ENCODE measurements around the gene NEDD4.
"Not testable (repeated sequence)": the region's sequence is repeated elsewhere in the genome, so short reads cannot be mapped to it uniquely, and the experiment has no call there.

- not testable (repeated sequence) for TF ChIP-seq CTCF (IDR thresholded peaks at IDR 0.05; ENCODE audit: low read length); EZH2 (IDR thresholded peaks at IDR 0.05; ENCODE audit: borderline replicate concordance, low read length)
Observed at GRCh38 chr15:55821740-55822139, 171.7 kb downstream of the NEDD4 start.

Data from OCI-LY1 (cell line).